Activated naive CD4-positive, alpha-beta T cell treated with anti-CD3 and anti-CD28 coated beads, Interleukin-2, amount 10 ng/mL, durations not matched to agents 7 days and 5 days (primary cell): ENCODE data around the gene GIGYF1.

Source experiments
- CTCF ChIA-PET: fragments of 350-600 bp; sonication (Branson Sonifier 250); formaldehyde crosslinking; loops from one replicate; lab custom pipeline; 2021; ENCODE audit warnings: antibody characterized with exemption; lab: Charles Lee
- DNase-seq: peaks from one replicate; pipeline ENCODE4 v3.0.0-alpha.2; 2020
- H3K27ac Mint-ChIP-seq: one replicate; pipeline ENCODE4 v1.8.0; 2021; ENCODE audit warnings: mild to moderate bottlenecking, moderate library complexity, mixed read lengths
- H3K27me3 Mint-ChIP-seq: one replicate; pipeline ENCODE4 v1.8.0; 2021; ENCODE audit warnings: mild to moderate bottlenecking, mixed read lengths
- H3K36me3 Mint-ChIP-seq: one replicate; pipeline ENCODE4 v1.8.0; 2021; ENCODE audit warnings: mixed read lengths
- H3K4me1 Mint-ChIP-seq: one replicate; pipeline ENCODE4 v1.8.0; 2021; ENCODE audit warnings: mixed read lengths
- H3K4me3 Mint-ChIP-seq: one replicate; pipeline ENCODE4 v1.8.0; 2021; ENCODE audit warnings: mild to moderate bottlenecking, moderate library complexity, mixed read lengths
- H3K9me3 Mint-ChIP-seq: one replicate; pipeline ENCODE4 v1.8.0; 2021; ENCODE audit warnings: mixed read lengths

Gene GIGYF1

GRCh38 chr7:100685631-100686145 lies 8.4 kb downstream of the GIGYF1 start:
- CTCF ChIA-PET, result no interaction called here
- no peak for DNase-seq
- Mint-ChIP-seq H3K4me1 (peaks cover 17% of the 10 kb centered on the region), H3K4me3 (no peak overlapping the region), H3K27ac (no peak overlapping the region), H3K36me3 (peaks cover 27% of the 10 kb centered on the region), H3K27me3 (no peaks in the 10 kb centered on the region), H3K9me3 (no peaks in the 10 kb centered on the region)

GRCh38 chr7:100685049-100685605 lies 8.9 kb downstream of the GIGYF1 start:
- H3K27me3 Mint-ChIP-seq, result no peaks in the 10 kb centered on the region
- no peak overlapping the region for H3K27ac Mint-ChIP-seq
- H3K4me3 Mint-ChIP-seq, result no peak overlapping the region
- H3K9me3 Mint-ChIP-seq, result no peaks in the 10 kb centered on the region
- H3K36me3 Mint-ChIP-seq, result peaks cover 29% of the 10 kb centered on the region
- H3K4me1 Mint-ChIP-seq, result peaks cover 22% of the 10 kb centered on the region
- CTCF ChIA-PET, result no interaction called here
- no peak for DNase-seq

GRCh38 chr7:100684534-100685042 lies 9.5 kb downstream of the GIGYF1 start:
- peaks cover 27% of the 10 kb centered on the region for H3K4me1 Mint-ChIP-seq
- H3K27ac Mint-ChIP-seq, result no peak overlapping the region
- CTCF ChIA-PET, result no interaction called here
- no peaks in the 10 kb centered on the region for H3K9me3 Mint-ChIP-seq
- no peak for DNase-seq
- H3K36me3 Mint-ChIP-seq, result peaks cover 31% of the 10 kb centered on the region
- H3K27me3 Mint-ChIP-seq, result no peaks in the 10 kb centered on the region
- no peak overlapping the region for H3K4me3 Mint-ChIP-seq

GRCh38 chr7:100683659-100684533 lies 10.2 kb downstream of the GIGYF1 start:
- CTCF ChIA-PET, result interaction anchor here (1.0 to 4.9 kb wide), 3 partner anchors 8 to 51 kb away, joined by 5 to 29 read pairs (median 5); partner anchors contain the start of gene POP7
- Mint-ChIP-seq H3K4me1 (peaks cover 31% of the 10 kb centered on the region), H3K36me3 (peaks cover 32% of the 10 kb centered on the region), H3K27me3 (no peaks in the 10 kb centered on the region), H3K27ac (no peak overlapping the region), H3K4me3 (no peak overlapping the region), H3K9me3 (no peaks in the 10 kb centered on the region)
- no peak for DNase-seq

GRCh38 chr7:100682991-100683658 lies 10.9 kb downstream of the GIGYF1 start:
- peak overlapping the region; percentile 58 for H3K27ac Mint-ChIP-seq
- no peak for DNase-seq
- H3K27me3 Mint-ChIP-seq, result no peaks in the 10 kb centered on the region
- H3K9me3 Mint-ChIP-seq, result no peaks in the 10 kb centered on the region
- H3K36me3 Mint-ChIP-seq, result peaks cover 34% of the 10 kb centered on the region
- peaks cover 32% of the 10 kb centered on the region for H3K4me1 Mint-ChIP-seq
- CTCF ChIA-PET, result interaction anchor here (1.0 to 4.9 kb wide), 3 partner anchors 8 to 50 kb away, joined by 5 to 29 read pairs (median 5); partner anchors contain the start of gene POP7
- no peak overlapping the region for H3K4me3 Mint-ChIP-seq

- Mint-ChIP-seq H3K9me3 (no peaks in the 10 kb centered on the region), H3K36me3 (peaks cover 38% of the 10 kb centered on the region), H3K27me3 (no peaks in the 10 kb centered on the region), H3K4me3 (no peak overlapping the region), H3K27ac (no peak overlapping the region), H3K4me1 (peaks cover 38% of the 10 kb centered on the region)
- no peak for DNase-seq
- CTCF ChIA-PET, result interaction anchor here (4.9 kb wide), 1 partner anchor 9 kb away, joined by 29 read pairs; no protein-coding TSS in a partner anchor
Observed at GRCh38 chr7:100682228-100682741, 11.8 kb downstream of the GIGYF1 start.

- CTCF ChIA-PET, result interaction anchor here (1.1 to 4.9 kb wide), 3 partner anchors 10 to 48 kb away, joined by 4 to 29 read pairs (median 4); partner anchors contain the start of gene POP7
- H3K27ac Mint-ChIP-seq, result peak overlapping the region; percentile 42
- H3K36me3 Mint-ChIP-seq, result peaks cover 41% of the 10 kb centered on the region
- no peaks in the 10 kb centered on the region for H3K9me3 Mint-ChIP-seq
- no peak for DNase-seq
- H3K4me3 Mint-ChIP-seq, result no peak overlapping the region
- H3K4me1 Mint-ChIP-seq, result peaks cover 43% of the 10 kb centered on the region
- H3K27me3 Mint-ChIP-seq, result no peaks in the 10 kb centered on the region
Observed at GRCh38 chr7:100681491-100682227, 12.4 kb downstream of the GIGYF1 start.

GRCh38 chr7:100680576-100681271 lies 13.3 kb downstream of the GIGYF1 start:
- no peak for DNase-seq
- H3K27me3 Mint-ChIP-seq, result no peaks in the 10 kb centered on the region
- peaks cover 44% of the 10 kb centered on the region for H3K36me3 Mint-ChIP-seq
- no peak overlapping the region for H3K4me3 Mint-ChIP-seq
- H3K27ac Mint-ChIP-seq, result peak overlapping the region; percentile 42
- peaks cover 48% of the 10 kb centered on the region for H3K4me1 Mint-ChIP-seq
- CTCF ChIA-PET, result interaction anchor here (0.5 to 4.9 kb wide), 5 partner anchors 11 to 171 kb away, joined by 3 to 29 read pairs (median 4); partner anchors contain the start of gene POP7
- no peaks in the 10 kb centered on the region for H3K9me3 Mint-ChIP-seq

- H3K9me3 Mint-ChIP-seq, result no peaks in the 10 kb centered on the region
- no peak overlapping the region for H3K4me3 Mint-ChIP-seq
- DNase-seq, result no peak
- H3K4me1 Mint-ChIP-seq, result peaks cover 48% of the 10 kb centered on the region
- peak overlapping the region; percentile 22 for H3K27ac Mint-ChIP-seq
- peaks cover 40% of the 10 kb centered on the region for H3K36me3 Mint-ChIP-seq
- H3K27me3 Mint-ChIP-seq, result no peaks in the 10 kb centered on the region
- CTCF ChIA-PET, result interaction anchor here (1.1 to 4.9 kb wide), 3 partner anchors 11 to 46 kb away, joined by 4 to 29 read pairs (median 4); partner anchors contain the start of gene POP7
Observed at GRCh38 chr7:100679927-100680575, 14.0 kb downstream of the GIGYF1 start.

GRCh38 chr7:100679129-100679926 lies 14.7 kb downstream of the GIGYF1 start:
- no peak overlapping the region for H3K27ac Mint-ChIP-seq
- H3K36me3 Mint-ChIP-seq, result peaks cover 40% of the 10 kb centered on the region
- CTCF ChIA-PET, result interaction anchor here (4.9 to 5.2 kb wide), 2 partner anchors 12 to 13 kb away, joined by 23 to 29 read pairs; no protein-coding TSS in a partner anchor
- H3K27me3 Mint-ChIP-seq, result peaks cover 2% of the 10 kb centered on the region
- H3K4me3 Mint-ChIP-seq, result no peak overlapping the region
- H3K9me3 Mint-ChIP-seq, result no peaks in the 10 kb centered on the region
- DNase-seq, result no peak
- peaks cover 48% of the 10 kb centered on the region for H3K4me1 Mint-ChIP-seq

GRCh38 chr7:100678291-100678984 lies 15.6 kb downstream of the GIGYF1 start:
- CTCF ChIA-PET, result interaction anchor here (1.0 to 5.2 kb wide), 2 partner anchors 14 to 27 kb away, joined by 4 to 23 read pairs; partner anchors contain the start of gene POP7
- Mint-ChIP-seq H3K27ac (peak overlapping the region; percentile 52), H3K36me3 (peaks cover 40% of the 10 kb centered on the region), H3K4me3 (no peak overlapping the region), H3K27me3 (peaks cover 6% of the 10 kb centered on the region), H3K4me1 (peaks cover 48% of the 10 kb centered on the region), H3K9me3 (no peaks in the 10 kb centered on the region)
- no peak for DNase-seq
